DND-41 (cell line): ENCODE data around the gene HBP1.

Experiments used
- CTCF ChIP-seq: IDR thresholded peaks from 2 replicates; pipeline ENCODE4 v1.5.1; 2012; ENCODE audit warnings: borderline replicate concordance, low read length, moderate library complexity, mild to moderate bottlenecking; ENCODE audit not compliant: poor library complexity, severe bottlenecking; ENCODE audit errors: extremely low read depth
- EZH2 ChIP-seq: IDR thresholded peaks from 3 replicates; pipeline ENCODE4 v1.6.1; 2012; ENCODE audit warnings: borderline replicate concordance, low read depth, mild to moderate bottlenecking, moderate library complexity, low read length, inconsistent platforms; ENCODE audit not compliant: severe bottlenecking

GRCh38 chr7:107160389-107160788 is 8.4 kb upstream of the HBP1 start:
- TF ChIP-seq CTCF: no peak
- no peak for TF ChIP-seq EZH2
